ENCODE measurements around the gene MATCAP1. TPM values are rescaled to one million over a fixed set of nuclear protein-coding genes. Genes with fewer than 3 reads are reported as not detected.
A peak's percentile ranks its signal among the peaks of the same experiment; 100 is the strongest.

The MATCAP1 gene
- total RNA-seq, 1 experiment from 2014 or later: 51.2 TPM

DNA sequence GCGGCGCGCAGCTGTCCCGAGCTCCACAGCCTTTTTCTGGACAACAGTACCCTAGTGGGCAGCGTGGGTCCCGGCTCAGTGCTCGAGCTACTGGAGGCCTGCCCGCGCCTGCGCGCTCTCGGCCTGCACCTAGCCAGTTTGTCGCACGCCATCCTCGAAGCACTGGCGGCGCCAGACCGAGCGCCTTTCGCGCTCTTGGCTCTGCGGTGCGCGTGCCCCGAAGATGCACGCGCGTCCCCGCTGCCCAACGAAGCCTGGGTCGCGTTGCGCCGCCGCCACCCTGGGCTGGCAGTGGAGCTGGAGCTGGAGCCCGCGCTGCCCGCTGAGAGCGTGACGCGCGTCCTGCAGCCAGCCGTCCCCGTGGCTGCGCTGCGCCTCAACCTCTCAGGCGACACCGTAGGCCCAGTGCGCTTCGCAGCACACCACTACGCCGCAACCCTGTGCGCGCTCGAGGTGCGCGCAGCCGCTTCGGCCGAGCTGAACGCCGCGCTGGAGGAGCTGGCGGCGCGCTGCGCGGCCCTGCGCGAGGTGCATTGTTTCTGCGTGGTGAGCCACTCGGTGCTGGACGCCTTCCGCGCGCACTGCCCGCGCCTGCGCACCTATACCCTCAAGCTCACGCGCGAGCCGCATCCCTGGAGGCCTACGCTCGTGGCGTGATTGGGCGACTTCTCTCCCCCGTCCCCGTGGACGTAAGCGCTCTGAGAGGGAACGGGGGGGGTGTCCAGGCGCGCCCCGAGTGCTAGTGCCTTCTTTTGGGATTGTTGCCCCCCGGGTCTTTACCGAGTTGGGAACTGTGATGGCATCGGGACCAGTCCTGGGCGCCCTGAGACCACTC, 20.4 kb downstream of the MATCAP1 start:
- Histone ChIP-seq H4K5ac (ENCODE audit: insufficient read length, low read depth, low read length) (no peak overlapping the region), H3K18ac (ENCODE audit: insufficient read length, low read depth, low read length) (no peak overlapping the region), H3K14ac (ENCODE audit: insufficient read depth, low read length) (no peak overlapping the region), H3K56ac (ENCODE audit: insufficient read length, low read depth, low read length) (no peak overlapping the region), H4K8ac (replicated peaks; ENCODE audit: insufficient read length, low read depth, low read length) (no peak overlapping the region), H3K4me1 (ENCODE audit: insufficient read depth, low read length) (no peaks in the 10 kb centered on the region), H2BK12ac (ENCODE audit: insufficient read length, low read depth, low read length) (no peak overlapping the region), H3K23me2 (ENCODE audit: insufficient read length, low read depth, low read length, poor library complexity, severe bottlenecking) (peaks cover 14% of the 10 kb centered on the region), H2BK120ac (ENCODE audit: low read depth, low read length, poor library complexity, severe bottlenecking) (no peak overlapping the region), H3K79me2 (ENCODE audit: insufficient read depth, low read length) (no peaks in the 10 kb centered on the region), H4K20me1 (ENCODE audit: control insufficient read depth, insufficient read depth, insufficient read length) (no peaks in the 10 kb centered on the region), H3K79me1 (ENCODE audit: insufficient read depth, low read depth, low read length, poor library complexity, severe bottlenecking) (no peaks in the 10 kb centered on the region), H3K4ac (ENCODE audit: low read depth, low read length) (no peak overlapping the region), H3T11ph (ENCODE audit: low read length) (no peak overlapping the region), H3K23ac (ENCODE audit: insufficient read length, low read depth, low read length) (no peak overlapping the region), H3K4me2 (ENCODE audit: insufficient read depth, insufficient read length, low read length) (peak overlapping the region; percentile 20), H3K27ac (ENCODE audit: insufficient read length, low read depth, low read length) (no peak overlapping the region), H3K27me3 (ENCODE audit: insufficient read depth, low read length) (peaks cover 95% of the 10 kb centered on the region), H2AFZ (ENCODE audit: low read length) (no peak overlapping the region), H4K91ac (ENCODE audit: insufficient read length, low read depth, low read length) (no peak overlapping the region), H3K9me3 (ENCODE audit: control insufficient read depth, low read depth, low read length) (no peaks in the 10 kb centered on the region), H2BK5ac (ENCODE audit: insufficient read length, low read length) (no peak overlapping the region), H2BK15ac (ENCODE audit: low read depth, low read length) (no peak overlapping the region), H2AK5ac (ENCODE audit: insufficient read length, low read length) (no peak overlapping the region), H2BK20ac (ENCODE audit: low read depth, low read length, poor library complexity, severe bottlenecking) (no peak overlapping the region), H3K9ac (ENCODE audit: extremely low read depth, insufficient read length, low read length) (no peak overlapping the region)
- H3K4me1 Mint-ChIP-seq: peaks cover 14 to 49% of the 10 kb centered on the region in 2 experiments
- H3K27me3 Mint-ChIP-seq (ENCODE audit: low read depth): peaks cover 99% of the 10 kb centered on the region
- H3K36me3 Mint-ChIP-seq (ENCODE audit: insufficient read depth in 1 of 3, low read depth in 3 of 3): no peaks in the 10 kb centered on the region; a peak in 1 of 7 replicates
- TF ChIP-seq, protein P1, sequence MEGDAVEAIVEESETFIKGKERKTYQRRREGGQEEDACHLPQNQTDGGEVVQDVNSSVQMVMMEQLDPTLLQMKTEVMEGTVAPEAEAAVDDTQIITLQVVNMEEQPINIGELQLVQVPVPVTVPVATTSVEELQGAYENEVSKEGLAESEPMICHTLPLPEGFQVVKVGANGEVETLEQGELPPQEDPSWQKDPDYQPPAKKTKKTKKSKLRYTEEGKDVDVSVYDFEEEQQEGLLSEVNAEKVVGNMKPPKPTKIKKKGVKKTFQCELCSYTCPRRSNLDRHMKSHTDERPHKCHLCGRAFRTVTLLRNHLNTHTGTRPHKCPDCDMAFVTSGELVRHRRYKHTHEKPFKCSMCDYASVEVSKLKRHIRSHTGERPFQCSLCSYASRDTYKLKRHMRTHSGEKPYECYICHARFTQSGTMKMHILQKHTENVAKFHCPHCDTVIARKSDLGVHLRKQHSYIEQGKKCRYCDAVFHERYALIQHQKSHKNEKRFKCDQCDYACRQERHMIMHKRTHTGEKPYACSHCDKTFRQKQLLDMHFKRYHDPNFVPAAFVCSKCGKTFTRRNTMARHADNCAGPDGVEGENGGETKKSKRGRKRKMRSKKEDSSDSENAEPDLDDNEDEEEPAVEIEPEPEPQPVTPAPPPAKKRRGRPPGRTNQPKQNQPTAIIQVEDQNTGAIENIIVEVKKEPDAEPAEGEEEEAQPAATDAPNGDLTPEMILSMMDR (conservative IDR thresholded peaks at IDR 0.05): no peak
- no peak for DNase-seq
- peaks cover 3 to 5% of the 10 kb centered on the region in 2 experiments; a peak in 3 of 5 replicates for H3K9me3 Mint-ChIP-seq
- no peak overlapping the region for H3K27ac Mint-ChIP-seq
- H3K4me3 Mint-ChIP-seq: peak overlapping the region; percentile 30 to 74
- WGBS (ENCODE audit: extremely low coverage, insufficient read length, low lambda C conversion rate): no CpG with 5 or more reads among the region's 99 CpGs

All from H9 (cell line).